HCT116 (cell line): Measurements from ENCODE around the gene SNX1.

Experiments used
- EZH2phosphoT487 ChIP-seq: fragments of 200-600 bp; IDR thresholded peaks from 2 replicates; pipeline ENCODE4 v1.6.1; 2018; ENCODE audit warnings: antibody characterized with exemption, borderline replicate concordance
- JUND ChIP-seq: IDR thresholded peaks from 2 replicates; pipeline ENCODE4 v1.6.1; 2012
- POLR2AphosphoS5 ChIP-seq: IDR thresholded peaks from 2 replicates; pipeline ENCODE4 v1.6.1; 2011; ENCODE audit warnings: mild to moderate bottlenecking, low read depth, low read length, moderate library complexity
- SP1 ChIP-seq: IDR thresholded peaks from 2 replicates; pipeline ENCODE4 v1.6.1; 2012; ENCODE audit warnings: low read depth
- ZNF274 ChIP-seq: fragments of 200-500 bp; sonication (Bioruptor generic); IDR thresholded peaks from 2 replicates; pipeline ENCODE4 v1.6.1; 2014; ENCODE audit warnings: mild to moderate bottlenecking, low read depth, low read length, inconsistent platforms
- TF ChIP-seq, protein P1 (sequence below), 3 experiments: fragments of 200-600 bp in 1 of 3; sonication (generic) in 1 of 3; IDR thresholded peaks in 2 of 3; conservative IDR thresholded peaks in 1 of 3; 2 replicates each; pipeline ENCODE4 v1.5.1; 2012 to 2017; ENCODE audit warnings: low read depth in 2 of 3, low read length in 2 of 3, antibody characterized with exemption in 1 of 3, borderline replicate concordance in 1 of 3, control low read depth in 1 of 3, mild to moderate bottlenecking in 1 of 3, mixed read lengths in 1 of 3, mixed run types in 1 of 3, moderate library complexity in 1 of 3; ENCODE audit not compliant: insufficient read depth in 1 of 3

DNA sequence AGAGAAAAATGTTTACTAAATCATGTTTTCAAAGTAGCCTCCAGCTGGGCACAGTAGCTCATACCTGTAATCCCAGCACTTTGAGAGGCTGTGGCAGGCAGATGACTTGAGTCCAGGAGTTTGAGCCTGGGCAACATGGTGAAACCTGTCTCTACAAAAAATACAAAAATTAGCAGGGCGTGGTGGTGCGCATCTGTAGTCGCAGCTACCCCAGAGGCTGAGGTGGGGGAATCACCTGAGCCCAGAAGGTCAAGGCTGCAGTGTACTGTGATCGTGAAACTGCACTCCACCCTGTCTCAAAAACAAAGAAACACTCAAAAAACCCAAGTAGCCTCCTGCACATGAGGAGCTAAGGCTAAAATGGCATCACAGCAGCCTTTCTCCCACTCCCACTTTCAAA lies 68.7 kb downstream of the SNX1 start:
- TF ChIP-seq, protein P1, sequence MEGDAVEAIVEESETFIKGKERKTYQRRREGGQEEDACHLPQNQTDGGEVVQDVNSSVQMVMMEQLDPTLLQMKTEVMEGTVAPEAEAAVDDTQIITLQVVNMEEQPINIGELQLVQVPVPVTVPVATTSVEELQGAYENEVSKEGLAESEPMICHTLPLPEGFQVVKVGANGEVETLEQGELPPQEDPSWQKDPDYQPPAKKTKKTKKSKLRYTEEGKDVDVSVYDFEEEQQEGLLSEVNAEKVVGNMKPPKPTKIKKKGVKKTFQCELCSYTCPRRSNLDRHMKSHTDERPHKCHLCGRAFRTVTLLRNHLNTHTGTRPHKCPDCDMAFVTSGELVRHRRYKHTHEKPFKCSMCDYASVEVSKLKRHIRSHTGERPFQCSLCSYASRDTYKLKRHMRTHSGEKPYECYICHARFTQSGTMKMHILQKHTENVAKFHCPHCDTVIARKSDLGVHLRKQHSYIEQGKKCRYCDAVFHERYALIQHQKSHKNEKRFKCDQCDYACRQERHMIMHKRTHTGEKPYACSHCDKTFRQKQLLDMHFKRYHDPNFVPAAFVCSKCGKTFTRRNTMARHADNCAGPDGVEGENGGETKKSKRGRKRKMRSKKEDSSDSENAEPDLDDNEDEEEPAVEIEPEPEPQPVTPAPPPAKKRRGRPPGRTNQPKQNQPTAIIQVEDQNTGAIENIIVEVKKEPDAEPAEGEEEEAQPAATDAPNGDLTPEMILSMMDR (IDR thresholded peaks at IDR 0.05 in 2 of 3, conservative IDR thresholded peaks at IDR 0.05 in 1 of 3; ENCODE audit: borderline replicate concordance in 1 of 3, insufficient read depth in 1 of 3, low read depth in 2 of 3, low read length in 2 of 3), result no peak
- TF ChIP-seq EZH2phosphoT487 (no peak), POLR2AphosphoS5 (no peak), SP1 (no peak), ZNF274 (no peak), JUND (no peak)
